ENCODE results near the gene HEATR5B. TPM values are rescaled to one million over a fixed set of nuclear protein-coding genes. Genes with fewer than 3 reads are reported as not detected.

HEATR5B gene
- total and polyA plus RNA-seq, 2 of the 8 experiments (the other 6 are each of a cell fraction or from before 2014, with no cell fraction given) = 7.0 to 12.6 TPM

DNA sequence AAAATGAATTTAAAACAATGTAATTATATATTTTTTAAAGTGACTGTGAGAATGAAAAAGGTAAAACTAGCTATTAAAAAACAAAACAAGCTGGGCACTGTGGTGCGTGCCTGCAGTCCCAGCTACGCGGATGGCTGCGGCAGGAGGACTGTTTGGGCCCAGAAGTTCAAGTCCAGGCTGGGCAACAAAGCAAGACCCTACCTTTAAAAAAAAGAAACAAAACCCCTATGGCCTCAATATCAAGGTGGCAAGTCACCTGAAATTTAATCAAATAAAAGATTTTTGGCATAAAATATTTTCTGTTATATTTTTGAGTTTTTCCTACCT, 70.9 kb downstream of the HEATR5B start (continued):
- TF ChIP-seq SP2 (IDR thresholded peaks at IDR 0.05; ENCODE audit: low read length) (no peak), ZNF274 (IDR thresholded peaks at IDR 0.05; ENCODE audit: borderline replicate concordance, extremely low read depth, low read length) (no peak), MAFK (IDR thresholded peaks at IDR 0.05; ENCODE audit: low read depth, low read length) (no peak)

All from H1 (cell line).